HAP-1 (cell line): ENCODE data around the gene WWOX.
A peak's percentile ranks its signal among the peaks of the same experiment; 100 is the strongest.

Experiments used
- DNase-seq, 2 experiments: peaks; one replicate each; pipeline ENCODE4 v3.0.0-alpha.2; 2016 to 2020; ENCODE audit warnings: low spot score in 2 of 2
- H3K27me3 ChIP-seq: fragments of 250-450 bp; sonication (Bioruptor Pico); 2 replicates; pipeline ENCODE4 v1.5.1; 2020; ENCODE audit warnings: low read depth, mild to moderate bottlenecking, moderate library complexity
- H3K36me3 ChIP-seq: fragments of 250-450 bp; sonication (Bioruptor Pico); replicated peaks from 2 replicates; pipeline ENCODE4 v1.5.1; 2020; ENCODE audit warnings: mild to moderate bottlenecking
- H3K4me1 ChIP-seq: fragments of 250-450 bp; sonication (Bioruptor Pico); 2 replicates; pipeline ENCODE4 v1.5.1; 2020; ENCODE audit warnings: mild to moderate bottlenecking
- H3K4me3 ChIP-seq: fragments of 250-450 bp; sonication (Bioruptor Pico); 2 replicates; pipeline ENCODE4 v1.5.1; 2020; ENCODE audit warnings: mild to moderate bottlenecking, moderate library complexity
- H3K9me3 ChIP-seq: fragments of 250-450 bp; sonication (Bioruptor Pico); 2 replicates; pipeline ENCODE4 v1.5.1; 2020; ENCODE audit warnings: mild to moderate bottlenecking, moderate library complexity
- in situ Hi-C: fragments of 300-500 bp; cut with MboI; formaldehyde crosslinking; loops from 3 replicates; pipeline ENCODE4 v1.14.3; 2020; ENCODE audit warnings: low sequenced_read_pairs, inconsistent platforms, mixed read lengths

Gene WWOX

DNA sequence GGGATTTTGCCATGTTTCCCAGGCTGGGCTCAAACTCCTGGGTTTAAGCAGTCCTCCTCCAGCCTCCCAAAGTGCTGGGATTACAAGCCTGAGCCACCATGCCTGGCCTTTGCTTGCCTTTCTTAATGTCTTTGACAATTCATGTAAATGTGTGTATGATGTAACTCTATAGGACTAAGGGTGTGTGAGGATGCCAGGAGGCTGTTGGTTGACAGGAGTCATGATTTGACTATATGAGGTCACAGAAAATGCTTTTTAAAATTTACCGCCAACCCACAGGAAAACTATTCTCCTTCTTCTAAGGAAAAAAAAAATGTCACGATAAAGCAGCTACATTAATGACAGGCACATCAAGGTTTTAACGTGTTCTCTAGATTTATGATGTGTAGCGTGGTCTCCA is 118.8 kb downstream of the WWOX start:
- no peak overlapping the region for H3K4me3 ChIP-seq
- no peaks in the 10 kb centered on the region for H3K4me1 ChIP-seq
- no peak for DNase-seq
- no peaks in the 10 kb centered on the region for H3K36me3 ChIP-seq
- no peaks in the 10 kb centered on the region for H3K9me3 ChIP-seq
- H3K27me3 ChIP-seq: no peaks in the 10 kb centered on the region
- in situ Hi-C loops: no loop called here

DNA sequence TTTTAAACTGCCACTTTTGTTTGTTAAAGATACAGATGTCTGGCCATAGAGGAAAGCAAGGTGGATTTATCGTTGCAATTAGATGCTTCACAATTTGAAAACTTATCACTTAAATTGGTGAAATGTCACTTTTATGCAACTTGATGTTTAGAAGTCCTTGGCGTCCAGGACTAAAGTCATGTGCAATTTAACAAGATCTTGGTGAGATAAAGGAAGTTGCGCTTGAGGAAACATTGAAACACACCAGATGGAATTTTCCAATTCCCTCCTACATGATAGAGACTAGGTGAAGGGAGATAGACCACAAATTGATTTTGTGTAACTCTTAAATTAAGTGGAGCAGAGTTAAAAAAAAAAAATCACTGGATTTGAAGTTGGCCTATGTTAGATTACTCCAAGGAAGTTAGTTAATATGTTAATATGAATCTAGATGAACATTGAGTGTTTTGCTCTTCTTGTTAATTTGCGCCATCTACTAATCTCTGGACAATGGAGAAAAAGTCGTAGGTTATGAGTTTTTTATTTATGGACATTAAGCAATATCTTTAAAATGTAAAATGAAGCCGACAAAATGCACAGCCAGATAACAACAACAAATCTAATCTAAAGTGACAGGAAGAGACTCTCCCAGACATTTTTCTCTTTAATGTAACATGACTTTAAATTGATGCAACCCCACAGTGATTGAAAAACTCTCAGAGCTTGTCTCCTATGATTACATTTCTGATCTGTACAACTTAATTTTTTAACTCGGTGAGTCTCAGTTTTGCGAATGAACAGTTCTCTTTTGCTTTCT is 119.6 kb downstream of the WWOX start:
- DNase-seq: no peak
- H3K4me3 ChIP-seq: no peak overlapping the region
- no peaks in the 10 kb centered on the region for H3K27me3 ChIP-seq
- H3K36me3 ChIP-seq: no peaks in the 10 kb centered on the region
- H3K4me1 ChIP-seq: no peaks in the 10 kb centered on the region
- in situ Hi-C loops: no loop called here
- no peaks in the 10 kb centered on the region for H3K9me3 ChIP-seq

GRCh38 chr16:78220571-78220970 is 121.1 kb downstream of the WWOX start:
- no peak overlapping the region for H3K4me3 ChIP-seq
- H3K4me1 ChIP-seq: peaks cover 7% of the 10 kb centered on the region; the same call in 1 of the 2 replicates
- in situ Hi-C loops: no loop called here
- H3K27me3 ChIP-seq: no peaks in the 10 kb centered on the region
- no peaks in the 10 kb centered on the region for H3K36me3 ChIP-seq
- no peaks in the 10 kb centered on the region for H3K9me3 ChIP-seq
- DNase-seq: no peak

DNA sequence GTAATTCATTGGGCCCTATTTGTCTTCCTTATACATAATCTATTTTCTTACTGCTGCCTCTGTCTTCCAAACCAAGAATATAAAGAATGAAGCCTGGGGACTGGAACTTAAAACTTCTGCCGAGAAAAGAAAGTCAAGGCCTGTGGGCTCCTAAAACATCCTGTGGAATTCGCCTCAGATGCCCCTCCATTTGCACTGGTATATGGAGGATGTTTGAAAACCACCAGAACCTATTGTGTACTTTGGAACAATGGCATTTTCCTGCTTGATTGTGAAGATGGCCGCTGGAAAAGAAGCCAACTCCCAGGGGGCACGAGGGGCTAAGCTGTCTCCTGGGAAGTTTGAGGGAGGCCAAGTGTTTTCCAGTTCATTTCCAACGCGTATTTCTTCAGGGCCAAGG is 122.4 kb downstream of the WWOX start:
- H3K9me3 ChIP-seq: no peaks in the 10 kb centered on the region
- peaks cover 7% of the 10 kb centered on the region; the same call in 1 of the 2 replicates for H3K4me1 ChIP-seq
- no peaks in the 10 kb centered on the region for H3K36me3 ChIP-seq
- no peak overlapping the region for H3K4me3 ChIP-seq
- H3K27me3 ChIP-seq: no peaks in the 10 kb centered on the region
- no peak for DNase-seq
- in situ Hi-C loops: no loop called here

DNA sequence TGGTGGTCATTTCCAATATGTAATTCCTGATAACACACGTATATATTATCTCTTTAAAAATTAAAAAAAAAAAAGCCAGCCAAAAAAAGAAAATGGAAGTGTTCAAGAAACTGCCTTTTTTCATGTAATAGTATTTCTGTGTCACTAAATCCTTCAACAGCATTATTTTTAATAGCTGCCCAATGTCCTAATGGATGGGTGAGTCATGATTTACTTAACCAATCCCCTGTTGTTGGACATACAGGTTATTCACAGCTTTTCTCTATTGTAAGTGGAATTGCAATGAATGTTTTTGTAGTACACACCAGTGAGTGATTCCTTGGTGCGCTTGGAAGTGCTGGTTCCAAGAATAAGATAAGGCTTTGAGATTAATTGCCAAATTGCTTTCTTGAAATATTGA is 124.9 kb downstream of the WWOX start:
- Histone ChIP-seq H3K27me3 (no peaks in the 10 kb centered on the region), H3K36me3 (no peaks in the 10 kb centered on the region), H3K4me1 (peaks cover 7% of the 10 kb centered on the region; the same call in 1 of the 2 replicates), H3K9me3 (no peaks in the 10 kb centered on the region), H3K4me3 (no peak overlapping the region)
- in situ Hi-C loops: no loop called here
- DNase-seq: no peak

GRCh38 chr16:78225919-78226318 is 126.5 kb downstream of the WWOX start:
- no peak for DNase-seq
- Histone ChIP-seq H3K36me3 (no peaks in the 10 kb centered on the region), H3K27me3 (no peaks in the 10 kb centered on the region), H3K4me3 (no peak overlapping the region), H3K9me3 (no peaks in the 10 kb centered on the region), H3K4me1 (peaks cover 7% of the 10 kb centered on the region; the same call in 1 of the 2 replicates)
- in situ Hi-C loops: no loop called here

GRCh38 chr16:78227855-78228254 is 128.4 kb downstream of the WWOX start:
- Histone ChIP-seq H3K9me3 (no peaks in the 10 kb centered on the region), H3K4me3 (no peak overlapping the region), H3K4me1 (peaks cover 7% of the 10 kb centered on the region; the same call in 1 of the 2 replicates), H3K36me3 (no peaks in the 10 kb centered on the region), H3K27me3 (no peaks in the 10 kb centered on the region)
- in situ Hi-C loops: no loop called here
- peak in 1 of 2 experiments; percentile 9 for DNase-seq

DNA sequence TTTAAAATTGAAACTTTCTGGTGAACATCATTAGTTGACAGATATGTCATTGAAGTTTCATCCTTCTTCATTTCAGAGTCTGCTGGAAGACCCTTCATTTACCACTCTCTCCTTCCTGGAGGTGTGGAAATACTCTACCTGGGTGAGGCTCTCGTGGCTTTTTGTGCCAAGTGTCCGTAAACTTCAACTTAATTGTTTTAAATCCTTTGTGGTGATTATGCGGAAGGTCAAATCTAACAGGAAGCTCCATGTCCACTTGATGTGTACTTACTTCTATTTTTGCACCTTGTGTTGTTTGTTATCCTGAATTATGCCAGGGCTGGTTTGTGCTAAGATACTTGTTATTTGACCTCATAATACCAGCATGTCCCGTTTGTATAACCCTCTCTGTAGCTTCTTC is 129.2 kb downstream of the WWOX start:
- DNase-seq: no peak
- H3K4me1 ChIP-seq: peaks cover 7% of the 10 kb centered on the region; the same call in 1 of the 2 replicates
- no peak overlapping the region for H3K4me3 ChIP-seq
- no peaks in the 10 kb centered on the region for H3K9me3 ChIP-seq
- H3K27me3 ChIP-seq: no peaks in the 10 kb centered on the region
- in situ Hi-C loops: no loop called here
- no peaks in the 10 kb centered on the region for H3K36me3 ChIP-seq

- no peak for DNase-seq
- no peaks in the 10 kb centered on the region for H3K36me3 ChIP-seq
- no peaks in the 10 kb centered on the region for H3K9me3 ChIP-seq
- H3K4me3 ChIP-seq: no peak overlapping the region
- no peaks in the 10 kb centered on the region for H3K4me1 ChIP-seq
- no peaks in the 10 kb centered on the region for H3K27me3 ChIP-seq
- in situ Hi-C loops: loop anchor here (10.0 kb wide), 1 partner anchor 106 kb away; no protein-coding TSS in a partner anchor
Observed at GRCh38 chr16:78230832-78231231, 131.4 kb downstream of the WWOX start.

GRCh38 chr16:78235168-78235800 is 135.8 kb downstream of the WWOX start:
- Histone ChIP-seq H3K4me1 (no peaks in the 10 kb centered on the region), H3K27me3 (no peaks in the 10 kb centered on the region), H3K9me3 (no peaks in the 10 kb centered on the region), H3K36me3 (no peaks in the 10 kb centered on the region), H3K4me3 (no peak overlapping the region)
- in situ Hi-C loops: loop anchor here (10.0 kb wide), 1 partner anchor 110 kb away; no protein-coding TSS in a partner anchor
- DNase-seq: peak; percentile 40 to 80

- H3K27me3 ChIP-seq: no peaks in the 10 kb centered on the region
- no peak overlapping the region for H3K4me3 ChIP-seq
- DNase-seq: no peak
- in situ Hi-C loops: loop anchor here (10.0 kb wide), 1 partner anchor 111 kb away; no protein-coding TSS in a partner anchor
- H3K36me3 ChIP-seq: no peaks in the 10 kb centered on the region
- no peaks in the 10 kb centered on the region for H3K4me1 ChIP-seq
- H3K9me3 ChIP-seq: no peaks in the 10 kb centered on the region
Observed at GRCh38 chr16:78235876-78236275, 136.4 kb downstream of the WWOX start.

GRCh38 chr16:78237841-78238240 is 138.4 kb downstream of the WWOX start:
- in situ Hi-C loops: loop anchor here (10.0 kb wide), 1 partner anchor 113 kb away; no protein-coding TSS in a partner anchor
- DNase-seq: no peak
- Histone ChIP-seq H3K36me3 (no peaks in the 10 kb centered on the region), H3K4me1 (no peaks in the 10 kb centered on the region), H3K9me3 (no peaks in the 10 kb centered on the region), H3K27me3 (no peaks in the 10 kb centered on the region), H3K4me3 (no peak overlapping the region)

DNA sequence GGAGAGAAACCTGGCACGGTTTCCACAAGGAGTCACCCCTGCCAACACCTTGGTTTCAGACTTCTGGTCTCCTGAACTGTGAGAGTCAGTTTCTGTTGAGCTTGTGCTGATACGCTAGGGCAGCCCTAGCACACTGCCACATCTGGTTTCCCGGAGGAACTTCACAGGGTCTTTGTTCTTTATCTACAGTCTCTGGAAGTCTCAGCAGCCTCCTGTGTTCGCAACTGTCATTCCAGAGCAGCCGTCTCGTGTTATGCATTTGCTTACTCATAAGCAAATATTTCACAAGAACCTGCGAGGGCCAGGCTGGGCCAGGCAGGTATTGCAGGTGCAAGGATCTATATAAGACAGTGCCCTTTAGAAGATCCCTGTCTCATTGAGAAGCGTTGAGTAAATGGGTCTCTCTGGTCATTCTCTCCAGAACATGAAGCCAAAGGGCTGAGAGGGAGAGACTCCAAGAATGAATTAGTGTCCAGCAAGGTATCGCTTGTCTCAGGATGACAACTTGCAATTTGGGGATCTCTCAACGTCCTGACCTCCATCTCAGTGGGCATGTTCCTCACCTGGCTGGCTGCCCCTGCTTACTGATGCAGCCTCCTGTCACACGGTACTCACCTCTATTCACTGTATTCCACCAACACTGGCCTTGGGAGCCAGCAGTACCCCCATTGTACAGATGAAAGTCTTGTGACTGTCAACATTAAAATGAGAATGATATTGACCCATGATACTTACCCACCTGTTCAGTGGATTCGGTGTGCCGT is 141.2 kb downstream of the WWOX start:
- no peaks in the 10 kb centered on the region for H3K27me3 ChIP-seq

More for the DNA sequence above, 141.2 kb downstream of the WWOX start:
- no peak for DNase-seq
- Histone ChIP-seq H3K4me1 (no peaks in the 10 kb centered on the region), H3K36me3 (no peaks in the 10 kb centered on the region), H3K4me3 (no peak overlapping the region), H3K9me3 (no peaks in the 10 kb centered on the region)
- in situ Hi-C loops: no loop called here
